IMR-90 (cell line): Measurements from ENCODE around the gene ABLIM3. TPM values are rescaled to one million over a fixed set of nuclear protein-coding genes. Genes with fewer than 3 reads are reported as not detected.

Experiments used
- ATAC-seq: fragments of 200-7000 bp; cut with Tn5 transposase; 2 replicates; pipeline ENCODE4 v1.9.1; 2020; ENCODE audit warnings: low read depth, mild to moderate bottlenecking, moderate library complexity
- BruUV-seq: library from RNA; stranded (reverse); fragments of 400-500 nt; replicated peaks from 2 replicates; lab custom pipeline; 2021; lab: Mats Ljungman, UMichigan
- CTCF ChIA-PET: fragments of 300-600 bp; formaldehyde crosslinking; extraction: SDS; loops from one replicate; lab custom pipeline; 2021; ENCODE audit warnings: antibody characterized with exemption; lab: Yijun Ruan, JAX
- POLR2A ChIA-PET: fragments of 300-600 bp; sonication (Branson Sonifier 250); formaldehyde crosslinking; loops from one replicate; lab custom pipeline; 2022; ENCODE audit warnings: antibody characterized with exemption; ENCODE audit not compliant: unreplicated experiment; lab: Charles Lee
- DNase-seq: peaks from one replicate; pipeline ENCODE4 v3.0.0; 2013
- H2AFZ ChIP-seq: replicated peaks from 2 replicates; pipeline ENCODE3; 2013; ENCODE audit warnings: low read length, mild to moderate bottlenecking; ENCODE audit not compliant: poor library complexity
- H2AK5ac ChIP-seq: 2 replicates; pipeline ENCODE4 v1.6.1; 2013; ENCODE audit warnings: low read depth, low read length, inconsistent platforms
- H2AK9ac ChIP-seq: replicated peaks from 2 replicates; pipeline ENCODE3; 2013; ENCODE audit warnings: mild to moderate bottlenecking, low read depth, low read length, moderate library complexity; ENCODE audit not compliant: poor library complexity
- H2BK120ac ChIP-seq: 2 replicates; pipeline ENCODE4 v1.6.1; 2013; ENCODE audit warnings: low read depth, low read length, inconsistent platforms
- H2BK15ac ChIP-seq: 3 replicates; pipeline ENCODE4 v1.6.1; 2013; ENCODE audit warnings: low read depth, low read length, inconsistent platforms
- H2BK20ac ChIP-seq: 2 replicates; pipeline ENCODE4 v1.6.1; 2013; ENCODE audit warnings: low read depth, mild to moderate bottlenecking, inconsistent platforms, low read length, moderate library complexity
- H2BK5ac ChIP-seq: 2 replicates; pipeline ENCODE4 v1.6.1; 2013; ENCODE audit warnings: mild to moderate bottlenecking, low read depth, low read length, inconsistent platforms; ENCODE audit not compliant: poor library complexity, severe bottlenecking
- H3K14ac ChIP-seq: replicated peaks from 2 replicates; pipeline ENCODE4 v1.6.1; 2013; ENCODE audit warnings: low read depth, low read length, inconsistent platforms
- H3K18ac ChIP-seq: 2 replicates; pipeline ENCODE4 v1.6.1; 2013; ENCODE audit warnings: low read depth, low read length, control low read depth
- H3K23ac ChIP-seq: 2 replicates; pipeline ENCODE4 v1.6.1; 2013; ENCODE audit warnings: low read depth, low read length, inconsistent platforms
- H3K27ac ChIP-seq: 2 replicates; pipeline ENCODE4 v1.5.1; 2013; ENCODE audit warnings: mild to moderate bottlenecking, control low read depth, low read length; ENCODE audit not compliant: insufficient read depth
- H3K27me3 ChIP-seq: 2 replicates; pipeline ENCODE4 v1.6.1; 2013; ENCODE audit warnings: low read length; ENCODE audit not compliant: control insufficient read depth, insufficient read depth
- H3K36me3 ChIP-seq: 2 replicates; pipeline ENCODE4 v1.6.1; 2013; ENCODE audit warnings: low read length, mixed read lengths; ENCODE audit not compliant: control insufficient read depth, insufficient read depth
- H3K4ac ChIP-seq: 2 replicates; pipeline ENCODE4 v1.6.1; 2013; ENCODE audit warnings: low read depth, low read length, inconsistent platforms
- H3K4me1 ChIP-seq: 2 replicates; pipeline ENCODE4 v1.6.1; 2013; ENCODE audit warnings: low read length, mixed read lengths; ENCODE audit not compliant: control insufficient read depth, insufficient read depth
- H3K4me2 ChIP-seq: 2 replicates; pipeline ENCODE4 v1.6.1; 2013; ENCODE audit warnings: low read depth, mild to moderate bottlenecking, control low read depth, low read length, moderate library complexity
- H3K4me3 ChIP-seq: 2 replicates; pipeline ENCODE4 v1.5.1; 2013; ENCODE audit warnings: low read depth, mild to moderate bottlenecking, control low read depth, low read length, moderate library complexity; ENCODE audit not compliant: insufficient read depth
- H3K56ac ChIP-seq: 2 replicates; pipeline ENCODE4 v1.6.1; 2013; ENCODE audit warnings: low read length, inconsistent platforms; ENCODE audit not compliant: insufficient read depth; ENCODE audit errors: extremely low read depth
- H3K79me1 ChIP-seq, 2 experiments: 2 replicates each; pipeline ENCODE4 v1.6.1; 2013; ENCODE audit warnings: low read length in 2 of 2, inconsistent platforms in 1 of 2, low read depth in 1 of 2
- H3K9ac ChIP-seq: 2 replicates; pipeline ENCODE4 v1.6.1; 2013; ENCODE audit warnings: low read depth, low read length, control low read depth
- H3K9me1 ChIP-seq: 2 replicates; pipeline ENCODE4 v1.6.1; 2013; ENCODE audit warnings: low read length, inconsistent platforms; ENCODE audit not compliant: insufficient read depth
- H3K9me3 ChIP-seq: 2 replicates; pipeline ENCODE4 v1.6.1; 2013; ENCODE audit warnings: low read length; ENCODE audit not compliant: control insufficient read depth, insufficient read depth
- H4K20me1 ChIP-seq: 2 replicates; pipeline ENCODE4 v1.6.1; 2013; ENCODE audit warnings: low read length, inconsistent platforms; ENCODE audit not compliant: insufficient read depth
- H4K5ac ChIP-seq: 2 replicates; pipeline ENCODE4 v1.6.1; 2013; ENCODE audit warnings: mild to moderate bottlenecking, low read depth, low read length, control low read depth
- H4K8ac ChIP-seq, 2 experiments: 2 replicates each; pipeline ENCODE4 v1.6.1; 2013; ENCODE audit warnings: low read depth in 2 of 2, low read length in 2 of 2, control low read depth in 1 of 2, inconsistent platforms in 1 of 2
- H4K91ac ChIP-seq: 2 replicates; pipeline ENCODE4 v1.6.1; 2013; ENCODE audit warnings: low read depth, low read length, inconsistent platforms; ENCODE audit not compliant: insufficient read depth
- BHLHE40 ChIP-seq: fragments of 150-350 bp; IDR thresholded peaks from 2 replicates; pipeline ENCODE4 v1.6.1; 2016; ENCODE audit warnings: mild to moderate bottlenecking, low read depth, low read length
- CTCF ChIP-seq: conservative IDR thresholded peaks from 2 replicates; pipeline ENCODE4 v1.5.1; 2012; ENCODE audit warnings: mild to moderate bottlenecking, low read depth, low read length, improper control_type of control experiment
- ELK1 ChIP-seq: fragments of 150-350 bp; IDR thresholded peaks from 2 replicates; pipeline ENCODE4 v1.6.1; 2016; ENCODE audit warnings: low read depth, mild to moderate bottlenecking, low read length, moderate library complexity, borderline replicate concordance
- FOS ChIP-seq: fragments of 150-350 bp; IDR thresholded peaks from 2 replicates; pipeline ENCODE4 v1.6.1; 2016; ENCODE audit warnings: low read depth, low read length
- POLR2A ChIP-seq: IDR thresholded peaks from 2 replicates; pipeline ENCODE4 v1.6.1; 2012; ENCODE audit warnings: mild to moderate bottlenecking, low read depth, low read length
- RAD21 ChIP-seq: IDR thresholded peaks from 2 replicates; pipeline ENCODE4 v1.6.1; 2012; ENCODE audit warnings: low read length, improper control_type of control experiment
- RFX5 ChIP-seq: IDR thresholded peaks from 2 replicates; pipeline ENCODE4 v1.8.0; 2012; ENCODE audit warnings: low read depth, mild to moderate bottlenecking, low read length, moderate library complexity
- SMC3 ChIP-seq: fragments of 150-350 bp; IDR thresholded peaks from 2 replicates; pipeline ENCODE4 v1.6.1; 2016; ENCODE audit warnings: low read depth, mild to moderate bottlenecking, antibody characterized with exemption, low read length, moderate library complexity
- USF2 ChIP-seq: fragments of 150-350 bp; IDR thresholded peaks from 2 replicates; pipeline ENCODE4 v1.6.1; 2017; ENCODE audit warnings: mild to moderate bottlenecking, antibody characterized with exemption, low read length, low read depth
- WGBS, 2 experiments: methylation state at CpG; one replicate each; pipeline versions ENCODE4 v1.1.5 to v1.1.7; 2013; ENCODE audit warnings: missing lambda C conversion rate in 2 of 2; ENCODE audit not compliant: insufficient read length in 1 of 2; ENCODE audit errors: extremely low coverage in 2 of 2; 5-methylcytosine and 5-hydroxymethylcytosine counted together
- dilution Hi-C: fragments of 300-500 bp; cut with HindIII; formaldehyde crosslinking; loops from one replicate; pipeline ENCODE4 v1.14.3; 2018; ENCODE audit warnings: low sequenced_read_pairs; ENCODE audit not compliant: unreplicated experiment
- in situ Hi-C: fragments of 300-500 bp; cut with MboI; formaldehyde crosslinking; loops from 3 replicates; pipeline ENCODE4 v1.14.3; 2019; ENCODE audit warnings: low sequenced_read_pairs, inconsistent platforms, mixed read lengths
- intact Hi-C: fragments of 100-400 bp; cut with micrococcal nuclease; formaldehyde crosslinking; loops from 2 replicates; pipeline ENCODE4 v1.10.0; 2022
- polyA plus RNA-seq, 3 experiments: library from polyadenylated mRNA; depleted of rRNA; stranded (reverse); fragments of >200 nt; gene quantifications; 2 replicates each; pipeline ENCODE4 v1.2.3, GENCODE V29; 2012; ENCODE audit warnings: low replicate concordance in 1 of 3
- total RNA-seq: library from RNA; depleted of rRNA; stranded (reverse); fragments of >200 nt; gene quantifications from 2 replicates; pipeline ENCODE4 v1.2.3, GENCODE V29; 2012

ABLIM3 gene
- total and polyA plus RNA-seq, 2 of the 4 experiments (the other 2 are of a cell fraction): 33.3 to 69.9 TPM

- no peaks in the 10 kb centered on the region for H3K36me3 ChIP-seq
- no peak overlapping the region for H3K56ac ChIP-seq
- H2AK5ac ChIP-seq: no peak overlapping the region
- H3K9ac ChIP-seq: no peak overlapping the region
- DNase-seq (no peak), ATAC-seq (no peak)
- H2AK9ac ChIP-seq: no peak overlapping the region
- 90% methylated on average over 6 of the region's 14 CpGs; no CpG with 5 or more reads in 1 of the 2 experiments for WGBS, 2 experiments
- H3K4me1 ChIP-seq: peaks cover 7% of the 10 kb centered on the region
- peaks cover 9% of the 10 kb centered on the region for H3K9me1 ChIP-seq
- ChIA-PET CTCF (no interaction called here), POLR2A (no interaction called here)
- H2BK5ac ChIP-seq: no peak overlapping the region
- 0 out of 4 replicates have a peak, but pooled peaks cover 0 to 3% of the 10 kb centered on the region in 2 experiments for H3K79me1 ChIP-seq
- no peak overlapping the region for H4K8ac ChIP-seq
- H3K18ac ChIP-seq: no peak overlapping the region
- H4K91ac ChIP-seq: no peak overlapping the region
- no peak overlapping the region for H2BK120ac ChIP-seq
- no peak overlapping the region for H2AFZ ChIP-seq
- no peak overlapping the region for H3K4ac ChIP-seq
- dilution Hi-C loops: no loop called here
- H2BK20ac ChIP-seq: no peak overlapping the region
- no peak overlapping the region for H3K4me2 ChIP-seq
- H3K4me3 ChIP-seq: no peak overlapping the region
- no peaks in the 10 kb centered on the region for H4K20me1 ChIP-seq
- H3K27ac ChIP-seq: no peak overlapping the region
- H3K9me3 ChIP-seq: no peaks in the 10 kb centered on the region
- no peak overlapping the region for H3K14ac ChIP-seq
- H2BK15ac ChIP-seq: no peak overlapping the region
- in situ Hi-C loops: no loop called here
- H4K5ac ChIP-seq: no peak overlapping the region
- BruUV-seq: no TSS peak
- no peak for TF ChIP-seq BHLHE40
- no peak for TF ChIP-seq ELK1
- TF ChIP-seq SMC3: no peak
- no peak for TF ChIP-seq USF2
- TF ChIP-seq CTCF: no peak
- TF ChIP-seq RAD21: no peak
- TF ChIP-seq FOS: no peak
- TF ChIP-seq RFX5: no peak
- TF ChIP-seq POLR2A: no peak
- intact Hi-C loops: no loop called here
- H3K23ac ChIP-seq: no peak overlapping the region
- H3K27me3 ChIP-seq: no peaks in the 10 kb centered on the region
These were observed 158.3 kb downstream of the ABLIM3 start for GRCh38 chr5:149299451-149300054.
